22Rv1 (cell line): ENCODE results near the gene RFFL.

Experiments
- CTCF ChIP-seq: fragments of 450-650 bp; IDR thresholded peaks from 2 replicates; pipeline ENCODE4 v1.5.1; 2017; ENCODE audit warnings: mild to moderate bottlenecking
- ZFX ChIP-seq: fragments of 450-650 bp; IDR thresholded peaks from 2 replicates; pipeline ENCODE4 v1.6.1; 2017; ENCODE audit warnings: antibody characterized with exemption, borderline replicate concordance

GRCh38 chr17:35011671-35012216, 51.8 kb downstream of the RFFL start:
- no peak for TF ChIP-seq CTCF
- TF ChIP-seq ZFX = no peak
